ENCODE data around the gene PYCARD.
A peak's percentile ranks its signal among the peaks of the same experiment; 100 is the strongest.

- TF ChIP-seq, protein P1, sequence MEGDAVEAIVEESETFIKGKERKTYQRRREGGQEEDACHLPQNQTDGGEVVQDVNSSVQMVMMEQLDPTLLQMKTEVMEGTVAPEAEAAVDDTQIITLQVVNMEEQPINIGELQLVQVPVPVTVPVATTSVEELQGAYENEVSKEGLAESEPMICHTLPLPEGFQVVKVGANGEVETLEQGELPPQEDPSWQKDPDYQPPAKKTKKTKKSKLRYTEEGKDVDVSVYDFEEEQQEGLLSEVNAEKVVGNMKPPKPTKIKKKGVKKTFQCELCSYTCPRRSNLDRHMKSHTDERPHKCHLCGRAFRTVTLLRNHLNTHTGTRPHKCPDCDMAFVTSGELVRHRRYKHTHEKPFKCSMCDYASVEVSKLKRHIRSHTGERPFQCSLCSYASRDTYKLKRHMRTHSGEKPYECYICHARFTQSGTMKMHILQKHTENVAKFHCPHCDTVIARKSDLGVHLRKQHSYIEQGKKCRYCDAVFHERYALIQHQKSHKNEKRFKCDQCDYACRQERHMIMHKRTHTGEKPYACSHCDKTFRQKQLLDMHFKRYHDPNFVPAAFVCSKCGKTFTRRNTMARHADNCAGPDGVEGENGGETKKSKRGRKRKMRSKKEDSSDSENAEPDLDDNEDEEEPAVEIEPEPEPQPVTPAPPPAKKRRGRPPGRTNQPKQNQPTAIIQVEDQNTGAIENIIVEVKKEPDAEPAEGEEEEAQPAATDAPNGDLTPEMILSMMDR (IDR thresholded peaks at IDR 0.05 in 2 of 3, conservative IDR thresholded peaks at IDR 0.05 in 1 of 3; ENCODE audit: insufficient read depth in 2 of 3, low read depth in 1 of 3, low read length in 3 of 3) = no peak
- peak; percentile 56 for TF ChIP-seq POLR2A (conservative IDR thresholded peaks at IDR 0.05)
- TF ChIP-seq, protein P2, sequence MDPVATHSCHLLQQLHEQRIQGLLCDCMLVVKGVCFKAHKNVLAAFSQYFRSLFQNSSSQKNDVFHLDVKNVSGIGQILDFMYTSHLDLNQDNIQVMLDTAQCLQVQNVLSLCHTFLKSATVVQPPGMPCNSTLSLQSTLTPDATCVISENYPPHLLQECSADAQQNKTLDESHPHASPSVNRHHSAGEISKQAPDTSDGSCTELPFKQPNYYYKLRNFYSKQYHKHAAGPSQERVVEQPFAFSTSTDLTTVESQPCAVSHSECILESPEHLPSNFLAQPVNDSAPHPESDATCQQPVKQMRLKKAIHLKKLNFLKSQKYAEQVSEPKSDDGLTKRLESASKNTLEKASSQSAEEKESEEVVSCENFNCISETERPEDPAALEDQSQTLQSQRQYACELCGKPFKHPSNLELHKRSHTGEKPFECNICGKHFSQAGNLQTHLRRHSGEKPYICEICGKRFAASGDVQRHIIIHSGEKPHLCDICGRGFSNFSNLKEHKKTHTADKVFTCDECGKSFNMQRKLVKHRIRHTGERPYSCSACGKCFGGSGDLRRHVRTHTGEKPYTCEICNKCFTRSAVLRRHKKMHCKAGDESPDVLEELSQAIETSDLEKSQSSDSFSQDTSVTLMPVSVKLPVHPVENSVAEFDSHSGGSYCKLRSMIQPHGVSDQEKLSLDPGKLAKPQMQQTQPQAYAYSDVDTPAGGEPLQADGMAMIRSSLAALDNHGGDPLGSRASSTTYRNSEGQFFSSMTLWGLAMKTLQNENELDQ (CRISPR knock-in tag; IDR thresholded peaks at IDR 0.05; ENCODE audit: borderline replicate concordance) = no peak
- no peak for TF ChIP-seq TCF7L2 (IDR thresholded peaks at IDR 0.05; ENCODE audit: low read depth, low read length)
- TF ChIP-seq KLF13 (tag; IDR thresholded peaks at IDR 0.05; ENCODE audit: borderline replicate concordance, low read depth) = no peak
- no peak for TF ChIP-seq NR2C2 (CRISPR knock-in tag; IDR thresholded peaks at IDR 0.05)
- no peak for TF ChIP-seq NR2C2 (tag; IDR thresholded peaks at IDR 0.05)
- TF ChIP-seq GATAD2B (IDR thresholded peaks at IDR 0.05; ENCODE audit: borderline replicate concordance) = no peak
- TF ChIP-seq CHAMP1 (IDR thresholded peaks at IDR 0.05) = no peak
- no peak for TF ChIP-seq ZNF121 (CRISPR knock-in tag; conservative IDR thresholded peaks at IDR 0.05)
- no peak for TF ChIP-seq MXI1 (IDR thresholded peaks at IDR 0.05; ENCODE audit: low read depth, low read length)
- TF ChIP-seq SMAD3 (CRISPR knock-in tag; conservative IDR thresholded peaks at IDR 0.05) = no peak
- TF ChIP-seq, protein P3, sequence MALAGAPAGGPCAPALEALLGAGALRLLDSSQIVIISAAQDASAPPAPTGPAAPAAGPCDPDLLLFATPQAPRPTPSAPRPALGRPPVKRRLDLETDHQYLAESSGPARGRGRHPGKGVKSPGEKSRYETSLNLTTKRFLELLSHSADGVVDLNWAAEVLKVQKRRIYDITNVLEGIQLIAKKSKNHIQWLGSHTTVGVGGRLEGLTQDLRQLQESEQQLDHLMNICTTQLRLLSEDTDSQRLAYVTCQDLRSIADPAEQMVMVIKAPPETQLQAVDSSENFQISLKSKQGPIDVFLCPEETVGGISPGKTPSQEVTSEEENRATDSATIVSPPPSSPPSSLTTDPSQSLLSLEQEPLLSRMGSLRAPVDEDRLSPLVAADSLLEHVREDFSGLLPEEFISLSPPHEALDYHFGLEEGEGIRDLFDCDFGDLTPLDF (CRISPR knock-in tag; IDR thresholded peaks at IDR 0.05) = no peak
- no peak for TF ChIP-seq BACH1 (tag; IDR thresholded peaks at IDR 0.05)
- TF ChIP-seq ZFP1 (CRISPR knock-in tag; IDR thresholded peaks at IDR 0.05) = no peak
Observed at GRCh38 chr16:31191697-31192428, 10.7 kb downstream of the PYCARD start.

All from K562 (cell line).